SK-N-SH (cell line): ENCODE results near the gene TMEM115. TPM values are rescaled to one million over a fixed set of nuclear protein-coding genes. Genes with fewer than 3 reads are reported as not detected.

Experiments used
- CTCF ChIA-PET: fragments of 300-600, 350-600 bp; formaldehyde crosslinking; extraction: SDS; loops from one replicate; lab custom pipeline; 2021; lab: Yijun Ruan, JAX
- POLR2A ChIA-PET: fragments of 350-600 bp; sonication (Branson Sonifier 250); formaldehyde crosslinking; extraction: SDS; loops from one replicate; lab custom pipeline; 2020; ENCODE audit warnings: antibody characterized with exemption, inconsistent platforms; lab: Yijun Ruan, JAX
- DNase-seq: peaks from one replicate; pipeline ENCODE4 v3.0.0; 2012
- H2AFZ ChIP-seq: fragments of 200-600 bp; sonication (generic); 2 replicates; pipeline ENCODE4 v1.8.1; 2016; ENCODE audit warnings: antibody characterized with exemption, mild to moderate bottlenecking, low read depth
- H3F3A ChIP-seq: fragments of 200-600 bp; sonication (generic); replicated peaks from 2 replicates; pipeline ENCODE3; 2016; ENCODE audit warnings: antibody characterized with exemption, mild to moderate bottlenecking; ENCODE audit not compliant: insufficient read depth
- H3K27ac ChIP-seq, 2 experiments: fragments of 200-500 bp in 1 of 2; fragments of 200-600 bp in 1 of 2; sonication (Bioruptor generic) in 1 of 2; sonication (generic), shearing (Covaris generic) in 1 of 2; 2 replicates each; pipeline versions ENCODE4 v1.5.1 to v1.6.1; 2014 to 2016; ENCODE audit warnings: low read depth in 2 of 2, inconsistent platforms in 1 of 2, low read length in 1 of 2, mild to moderate bottlenecking in 1 of 2, mixed read lengths in 1 of 2
- H3K27me3 ChIP-seq: fragments of 200-600 bp; sonication (generic), shearing (Covaris generic); 2 replicates; pipeline ENCODE4 v1.6.1; 2016; ENCODE audit warnings: mixed run types; ENCODE audit not compliant: insufficient read depth
- H3K36me3 ChIP-seq, 2 experiments: fragments of 200-500 bp in 1 of 2; fragments of 200-600 bp in 1 of 2; sonication (Bioruptor generic) in 1 of 2; sonication (generic) in 1 of 2; replicated peaks in 1 of 2; 2 replicates each; pipeline versions ENCODE3 to v1.5.1; 2014 to 2016; ENCODE audit warnings: low read length in 1 of 2, mild to moderate bottlenecking in 1 of 2; ENCODE audit not compliant: insufficient read depth in 2 of 2, control insufficient read depth in 1 of 2
- H3K4me1 ChIP-seq, 2 experiments: fragments of 200-500 bp in 1 of 2; fragments of 200-600 bp in 1 of 2; sonication (Bioruptor generic) in 1 of 2; sonication (generic), shearing (Covaris generic) in 1 of 2; 2 replicates each; pipeline versions ENCODE4 v1.5.1 to v1.6.1; 2014 to 2016; ENCODE audit warnings: low read depth in 1 of 2, low read length in 1 of 2, mixed run types in 1 of 2; ENCODE audit not compliant: insufficient read depth in 2 of 2, control insufficient read depth in 1 of 2
- H3K4me2 ChIP-seq: fragments of 200-600 bp; sonication (generic), shearing (Covaris generic); 2 replicates; pipeline ENCODE4 v1.6.1; 2017; ENCODE audit warnings: mixed run types
- H3K4me3 ChIP-seq, 2 experiments: fragments of 200-500 bp in 1 of 2; fragments of 200-600 bp in 1 of 2; sonication (Bioruptor generic) in 1 of 2; sonication (generic), shearing (Covaris generic) in 1 of 2; 2 replicates each; pipeline versions ENCODE4 v1.5.1 to v1.8.1; 2014 to 2016; ENCODE audit warnings: low read depth in 2 of 2, inconsistent platforms in 1 of 2, low read length in 1 of 2, mild to moderate bottlenecking in 1 of 2, mixed read lengths in 1 of 2, moderate library complexity in 1 of 2
- H3K79me2 ChIP-seq: fragments of 200-600 bp; sonication (generic); 2 replicates; pipeline ENCODE4 v1.8.1; 2017; ENCODE audit warnings: mild to moderate bottlenecking; ENCODE audit not compliant: insufficient read depth
- H3K9ac ChIP-seq: fragments of 200-600 bp; sonication (generic); 2 replicates; pipeline ENCODE4 v1.6.1; 2017; ENCODE audit warnings: mixed run types
- H3K9me2 ChIP-seq: fragments of 200-600 bp; sonication (generic); 2 replicates; pipeline ENCODE4 v1.6.1; 2017; ENCODE audit warnings: mixed run types
- H3K9me3 ChIP-seq: fragments of 200-600 bp; sonication (generic); 2 replicates; pipeline ENCODE4 v1.6.1; 2017; ENCODE audit warnings: mixed run types, mild to moderate bottlenecking, moderate library complexity
- H4K20me1 ChIP-seq: fragments of 200-600 bp; sonication (generic); 2 replicates; pipeline ENCODE4 v1.6.1; 2017; ENCODE audit warnings: mild to moderate bottlenecking, mixed run types; ENCODE audit not compliant: insufficient read depth
- ELF1 ChIP-seq: IDR thresholded peaks from 2 replicates; pipeline ENCODE4 v1.4.0; 2012
- EP300 ChIP-seq, 2 experiments: IDR thresholded peaks; 2 replicates each; pipeline versions ENCODE4 v1.4.0 to v1.6.1; 2012; ENCODE audit warnings: borderline replicate concordance in 1 of 2, low read depth in 1 of 2, low read length in 1 of 2
- FOSL2 ChIP-seq: IDR thresholded peaks from 2 replicates; pipeline ENCODE4 v1.4.0; 2012; ENCODE audit warnings: low read depth, mild to moderate bottlenecking, moderate library complexity, borderline replicate concordance
- MAX ChIP-seq: IDR thresholded peaks from 2 replicates; pipeline ENCODE4 v1.4.0; 2012; ENCODE audit warnings: low read depth
- MEF2A ChIP-seq: IDR thresholded peaks from 2 replicates; pipeline ENCODE4 v1.4.0; 2012; ENCODE audit warnings: low read depth, borderline replicate concordance
- PBX3 ChIP-seq: IDR thresholded peaks from 2 replicates; pipeline ENCODE4; 2012
- POLR2AphosphoS5 ChIP-seq: IDR thresholded peaks from 2 replicates; pipeline ENCODE4 v1.6.1; 2012; ENCODE audit warnings: low read depth, low read length
- RAD21 ChIP-seq: IDR thresholded peaks from 2 replicates; pipeline ENCODE4 v1.6.1; 2012; ENCODE audit warnings: mild to moderate bottlenecking, low read length
- RCOR1 ChIP-seq: fragments of 150-350 bp; IDR thresholded peaks from 2 replicates; pipeline ENCODE4 v1.6.1; 2017; ENCODE audit warnings: antibody characterized with exemption, low read length
- RXRA ChIP-seq: IDR thresholded peaks from 2 replicates; pipeline ENCODE4 v1.4.0; 2012; ENCODE audit warnings: low read depth, mild to moderate bottlenecking, borderline replicate concordance
- SIN3A ChIP-seq: IDR thresholded peaks from 2 replicates; pipeline ENCODE4 v1.6.1; 2012; ENCODE audit warnings: low read depth, mild to moderate bottlenecking, low read length, moderate library complexity, borderline replicate concordance
- SMC3 ChIP-seq: IDR thresholded peaks from 2 replicates; pipeline ENCODE4 v1.6.1; 2012; ENCODE audit warnings: low read depth, low read length, improper control_type of control experiment
- TCF12 ChIP-seq: IDR thresholded peaks from 2 replicates; pipeline ENCODE4 v1.4.0; 2012
- USF1 ChIP-seq: IDR thresholded peaks from 2 replicates; pipeline ENCODE4 v1.4.0; 2012; ENCODE audit warnings: low read depth, borderline replicate concordance
- whole genome bisulfite sequencing: methylation state at CpG from one replicate; pipeline ENCODE4 v1.1.6; 2017; ENCODE audit warnings: low lambda C conversion rate; 5-methylcytosine and 5-hydroxymethylcytosine counted together
- polyA plus RNA-seq, 3 experiments: library from polyadenylated mRNA; depleted of rRNA; stranded (reverse); fragments of >200 nt; gene quantifications; 2 replicates each; pipeline ENCODE4 v1.2.3, GENCODE V29; 2012

The TMEM115 gene
- polyA plus RNA-seq, 1 of the 3 experiments (the other 2 are of a cell fraction), result 47.8 TPM

GRCh38 chr3:50378024-50378423, 18.7 kb upstream of the TMEM115 start:
- peak; percentile 35 for TF ChIP-seq RAD21
- no peak for TF ChIP-seq RCOR1
- TF ChIP-seq SMC3, result peak; percentile 15; the same call in 1 of the 2 replicates
- TF ChIP-seq SIN3A, result no peak
- TF ChIP-seq, all 33 proteins: peak for 2
- Histone ChIP-seq H3K27ac (peak overlapping the region in 1 of 2 experiments; percentile 100; a peak in 2 of 4 replicates), H3K4me1 (peaks cover 0 to 92% of the 10 kb centered on the region in 2 experiments; a peak in 2 of 4 replicates), H3K9ac (no peak overlapping the region), H3K9me2 (no peaks in the 10 kb centered on the region), H2AFZ (no peak overlapping the region), H3K79me2 (no peaks in the 10 kb centered on the region), H3K4me3 (peak overlapping the region in 1 of 2 experiments; percentile 41; a peak in 1 of 4 replicates), H3K4me2 (no peak overlapping the region), H3K36me3 (no peaks in the 10 kb centered on the region), H3K9me3 (no peaks in the 10 kb centered on the region), H3K27me3 (no peaks in the 10 kb centered on the region), H4K20me1 (no peaks in the 10 kb centered on the region), H3F3A (no peaks in the 10 kb centered on the region)
- DNase-seq, result no peak
- WGBS, result 57% methylated on average over 3 of the region's 6 CpGs
- CTCF ChIA-PET, result interaction anchor here (0.9 to 4.5 kb wide), 7 partner anchors 10 to 164 kb away, joined by 3 to 41 read pairs (median 6); no protein-coding TSS in a partner anchor
- POLR2A ChIA-PET, result no interaction called here

- Histone ChIP-seq H3K79me2 (no peaks in the 10 kb centered on the region), H3K9ac (no peak overlapping the region), H3K36me3 (no peaks in the 10 kb centered on the region), H4K20me1 (no peaks in the 10 kb centered on the region), H3K4me2 (no peak overlapping the region), H3K9me2 (no peaks in the 10 kb centered on the region), H3K27me3 (no peaks in the 10 kb centered on the region), H3K4me3 (peak overlapping the region in 1 of 2 experiments; percentile 7; a peak in 1 of 4 replicates), H3F3A (no peaks in the 10 kb centered on the region), H3K9me3 (no peaks in the 10 kb centered on the region), H3K27ac (peak overlapping the region in 1 of 2 experiments; percentile 100; a peak in 2 of 4 replicates), H3K4me1 (peaks cover 0 to 94% of the 10 kb centered on the region in 2 experiments; a peak in 2 of 4 replicates), H2AFZ (no peak overlapping the region)
- POLR2A ChIA-PET, result interaction anchor here (1.7 kb wide), 1 partner anchor 16 kb away, joined by 3 read pairs; no protein-coding TSS in a partner anchor
- 0% methylated on average over 1 of the region's 7 CpGs for WGBS
- TF ChIP-seq RAD21 (peak; percentile 31; the same call in 1 of the 2 replicates), RCOR1 (no peak), POLR2AphosphoS5 (no peak), RXRA (no peak)
- DNase-seq, result peak; percentile 66
- CTCF ChIA-PET, result interaction anchor here (0.9 to 3.7 kb wide), 10 partner anchors 9 to 241 kb away, joined by 3 to 24 read pairs (median 4); no protein-coding TSS in a partner anchor
Observed at GRCh38 chr3:50375258-50375931, 16.1 kb upstream of the TMEM115 start.

- H3K36me3 ChIP-seq, result no peaks in the 10 kb centered on the region
- CTCF ChIA-PET, result interaction anchor here (0.9 to 3.7 kb wide), 9 partner anchors 10 to 175 kb away, joined by 3 to 24 read pairs (median 4); no protein-coding TSS in a partner anchor
- no peaks in the 10 kb centered on the region for H3K9me3 ChIP-seq
- POLR2A ChIA-PET, result no interaction called here
- H3F3A ChIP-seq, result no peaks in the 10 kb centered on the region
- H3K79me2 ChIP-seq, result no peaks in the 10 kb centered on the region
- peaks cover 0 to 94% of the 10 kb centered on the region in 2 experiments; a peak in 2 of 4 replicates for H3K4me1 ChIP-seq
- no peak for TF ChIP-seq ELF1
- no peak for TF ChIP-seq FOSL2
- no peak for TF ChIP-seq USF1
- no peak for TF ChIP-seq SMC3
- no peak for TF ChIP-seq MAX
- no peak for TF ChIP-seq RXRA
- no peak for TF ChIP-seq MEF2A
- no peak for TF ChIP-seq TCF12
- TF ChIP-seq EP300 (IDR thresholded peaks at IDR 0.05; ENCODE audit: borderline replicate concordance in 1 of 2, low read depth in 1 of 2, low read length in 1 of 2), result no peak
- no peak for TF ChIP-seq PBX3
- peak overlapping the region in 1 of 2 experiments; percentile 100; a peak in 2 of 4 replicates for H3K27ac ChIP-seq
- H3K27me3 ChIP-seq, result no peaks in the 10 kb centered on the region
- WGBS, result 71% methylated on average over 8 of the region's 22 CpGs
- no peaks in the 10 kb centered on the region for H3K9me2 ChIP-seq
- H3K4me3 ChIP-seq, result peak overlapping the region in 1 of 2 experiments; percentile 7; a peak in 1 of 4 replicates
- no peaks in the 10 kb centered on the region for H4K20me1 ChIP-seq
- H3K9ac ChIP-seq, result no peak overlapping the region
- no peak overlapping the region for H3K4me2 ChIP-seq
- DNase-seq, result peak; percentile 63
- no peak overlapping the region for H2AFZ ChIP-seq
Observed at GRCh38 chr3:50374363-50375257, 15.3 kb upstream of the TMEM115 start.
